ENCODE results near the gene GDF2.

Gene GDF2

GRCh38 chr10:47335906-47336305 is 13.7 kb downstream of the GDF2 start:
- DNase-seq = no peak

DNA sequence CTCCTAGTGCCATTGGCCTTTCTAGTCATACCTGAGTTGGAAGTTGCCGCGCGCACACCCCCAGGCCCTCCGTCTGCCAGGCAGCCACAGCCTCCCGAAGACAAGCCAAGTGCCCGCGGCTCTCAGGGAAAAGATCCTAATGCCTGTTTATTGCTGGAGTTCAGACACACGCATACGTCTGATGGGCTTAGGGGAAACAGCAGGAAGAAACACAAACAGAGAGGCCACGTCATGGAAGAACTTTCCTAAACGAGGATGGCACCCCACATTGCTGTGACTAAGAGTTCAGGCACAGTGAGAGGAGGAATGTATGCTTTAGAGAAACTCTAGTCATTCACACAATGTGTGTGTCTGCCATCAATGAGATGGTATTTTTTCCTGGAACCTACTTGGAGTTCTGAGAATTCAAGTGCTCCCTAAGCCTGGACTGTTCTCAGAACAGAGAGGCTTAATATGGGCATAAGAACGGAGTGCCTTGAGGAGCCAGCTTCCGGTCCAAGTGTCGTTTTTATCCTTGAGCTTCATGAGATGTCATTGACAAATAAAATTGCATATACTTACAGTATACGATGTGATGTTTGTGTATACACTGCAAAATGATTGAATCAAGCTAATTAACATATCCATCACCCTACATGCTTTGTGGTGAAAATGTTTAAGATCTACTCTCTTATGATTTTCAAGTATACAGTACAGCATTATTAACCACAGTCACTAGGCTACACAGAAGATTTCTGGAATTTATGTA is 14.3 kb downstream of the GDF2 start:
- peak; percentile 53 for DNase-seq

DNA sequence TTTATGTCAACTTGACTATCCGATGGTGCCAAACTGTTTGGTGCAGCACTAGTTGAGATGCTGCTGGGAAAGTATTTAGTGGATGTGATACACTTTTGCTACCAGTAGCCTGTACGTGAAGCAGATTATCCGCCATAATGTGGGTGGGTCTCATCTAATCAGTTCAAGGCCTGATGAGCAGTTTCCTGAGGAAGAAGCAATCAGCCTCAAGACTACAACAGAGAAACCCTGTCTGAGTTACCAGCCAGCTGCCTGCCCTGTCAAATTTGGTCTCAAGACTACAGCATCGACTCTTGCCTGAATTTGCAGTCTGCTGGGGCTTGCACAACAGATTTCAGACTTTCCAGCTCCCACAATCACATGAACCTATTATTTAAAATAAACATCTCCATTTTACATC is 15.1 kb downstream of the GDF2 start:
- peak; percentile 57 for DNase-seq

DNA sequence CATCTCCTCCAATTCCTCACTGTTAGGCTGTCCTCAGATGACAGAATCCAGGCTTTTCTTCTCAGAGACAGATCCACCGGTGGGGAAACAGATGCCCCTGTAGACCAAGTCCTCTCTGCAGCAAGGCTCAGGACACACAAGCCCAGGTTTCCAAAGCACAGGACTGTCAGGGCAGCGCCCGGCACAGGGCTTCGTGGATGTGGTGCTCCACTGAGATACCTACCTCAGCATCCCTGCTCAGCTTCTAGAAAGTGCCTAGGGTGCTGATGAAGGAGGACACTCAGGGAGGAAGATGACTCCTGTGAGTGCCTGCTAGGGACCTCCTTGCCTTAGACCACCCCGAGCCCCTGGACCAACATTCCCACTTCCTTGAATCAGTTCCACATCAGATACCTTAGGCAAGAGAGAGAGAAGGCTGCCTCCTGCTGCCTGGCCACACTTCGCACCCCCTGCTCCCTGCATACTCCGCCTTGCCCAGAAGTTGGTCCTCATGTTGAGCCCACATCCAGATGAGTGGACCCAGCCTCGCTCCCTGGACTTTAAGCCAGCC is 17.0 kb downstream of the GDF2 start:
- DNase-seq = no peak

DNA sequence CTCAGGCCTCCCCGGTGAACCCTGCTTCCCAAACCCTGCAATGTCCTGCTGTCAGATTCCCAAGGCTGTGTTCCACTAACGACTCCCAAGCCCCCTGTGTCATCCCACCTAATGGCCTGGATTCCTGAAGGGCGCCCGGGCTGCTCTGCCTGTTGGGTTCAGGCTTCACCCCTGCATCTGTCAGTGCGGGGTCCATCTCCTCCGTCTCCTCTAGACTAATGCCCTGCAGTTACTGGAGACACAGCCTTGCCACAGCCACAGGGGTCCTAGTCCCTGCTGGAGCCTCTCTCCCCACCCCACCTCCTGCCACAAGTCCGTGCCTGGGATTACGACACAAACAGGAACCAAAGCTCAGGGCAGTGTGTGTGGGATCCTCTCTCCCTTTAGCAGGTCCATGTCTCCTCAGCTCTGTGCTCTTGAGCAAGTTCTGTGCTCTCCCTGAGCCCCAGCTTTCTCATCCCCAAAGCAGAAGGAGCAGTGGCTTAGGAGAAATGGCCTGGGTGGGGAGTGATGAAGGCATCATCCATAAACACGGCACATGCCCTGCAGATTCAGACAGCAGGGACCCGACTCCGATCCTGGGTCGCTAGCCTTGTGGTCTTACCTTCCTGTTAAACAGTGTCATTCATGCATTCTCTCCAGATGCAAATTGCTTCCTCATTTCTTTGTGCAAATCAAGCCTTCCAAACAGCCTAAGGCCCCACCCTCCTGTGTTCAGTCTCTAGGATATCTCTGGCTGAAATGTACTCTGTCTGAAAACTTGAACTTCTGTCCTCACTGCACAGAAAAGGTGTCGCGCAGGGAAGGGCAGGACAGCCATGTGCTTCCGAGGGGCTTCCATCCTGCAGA is 17.7 kb downstream of the GDF2 start:
- peak; percentile 74 for DNase-seq

DNA sequence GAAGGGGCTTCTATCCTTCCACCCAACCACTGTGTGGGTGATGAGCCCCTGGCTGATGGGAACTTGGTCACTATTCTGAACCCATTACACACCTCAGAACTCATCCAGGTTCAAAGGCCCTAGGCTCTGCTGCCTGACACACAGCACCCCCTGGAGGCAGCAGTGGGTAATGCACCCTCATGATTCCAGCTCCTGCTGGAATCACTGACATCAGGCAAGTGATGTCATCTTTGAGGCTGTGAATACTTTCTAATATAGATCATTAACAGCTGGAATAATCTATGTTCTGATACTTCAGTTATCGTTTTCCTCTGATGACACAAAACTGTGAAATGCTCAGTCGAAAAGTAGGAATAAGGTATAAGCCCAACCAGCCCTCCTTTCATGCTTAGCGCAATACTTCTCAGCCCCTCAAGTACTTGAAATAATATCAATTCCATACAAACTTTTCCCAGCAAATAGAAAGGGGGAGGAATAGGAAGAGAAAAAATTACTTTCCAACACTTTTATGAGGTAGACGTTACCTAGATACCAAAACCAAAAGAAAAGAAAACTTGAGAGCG is 18.4 kb downstream of the GDF2 start:
- DNase-seq = peak; percentile 76

GRCh38 chr10:47344996-47345870 is 23.0 kb downstream of the GDF2 start:
- no peak for DNase-seq

GRCh38 chr10:47346581-47347302 is 24.5 kb downstream of the GDF2 start:
- no peak for DNase-seq

DNA sequence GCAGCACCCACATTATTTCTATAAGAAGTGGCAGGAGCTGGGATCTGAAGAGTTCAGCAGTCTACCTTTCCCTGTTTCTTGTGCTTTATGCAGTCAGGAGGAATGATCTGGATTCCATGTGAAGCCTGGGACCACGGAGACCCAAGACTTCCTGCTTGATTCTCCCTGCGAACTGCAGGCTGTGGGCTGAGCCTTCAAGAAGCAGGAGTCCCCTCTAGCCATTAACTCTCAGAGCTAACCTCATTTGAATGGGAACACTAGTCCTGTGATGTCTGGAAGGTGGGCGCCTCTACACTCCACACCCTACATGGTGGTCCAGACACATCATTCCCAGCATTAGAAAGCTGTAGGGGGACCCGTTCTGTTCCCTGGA is 25.0 kb downstream of the GDF2 start:
- no peak for DNase-seq

DNA sequence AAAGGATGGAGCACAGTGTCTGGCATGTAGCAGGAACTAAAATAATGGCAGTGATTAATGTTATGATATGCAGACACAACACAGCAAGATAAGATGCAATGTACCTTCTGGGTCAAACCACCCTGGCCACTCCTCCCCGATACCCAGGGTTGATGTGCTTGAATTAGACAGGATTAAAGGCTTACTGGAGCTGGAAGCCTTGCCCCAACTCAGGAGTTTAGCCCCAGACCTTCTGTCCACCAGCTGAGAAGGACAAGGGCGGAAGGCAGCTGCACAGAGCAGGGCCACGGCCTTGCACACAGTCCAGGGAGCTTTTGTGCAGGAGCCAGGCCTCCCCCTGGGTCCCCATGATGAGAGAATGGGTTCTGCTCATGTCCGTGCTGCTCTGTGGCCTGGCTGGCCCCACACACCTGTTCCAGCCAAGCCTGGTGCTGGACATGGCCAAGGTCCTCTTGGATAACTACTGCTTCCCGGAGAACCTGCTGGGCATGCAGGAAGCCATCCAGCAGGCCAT is 25.9 kb downstream of the GDF2 start, which contains the start of gene RBP3:
TSS of gene RBP3 (plus strand) at position 226 of the 514 bp plus-strand sequence. CDS start at position 348, 122 bp downstream.
- no peak for DNase-seq

DNA sequence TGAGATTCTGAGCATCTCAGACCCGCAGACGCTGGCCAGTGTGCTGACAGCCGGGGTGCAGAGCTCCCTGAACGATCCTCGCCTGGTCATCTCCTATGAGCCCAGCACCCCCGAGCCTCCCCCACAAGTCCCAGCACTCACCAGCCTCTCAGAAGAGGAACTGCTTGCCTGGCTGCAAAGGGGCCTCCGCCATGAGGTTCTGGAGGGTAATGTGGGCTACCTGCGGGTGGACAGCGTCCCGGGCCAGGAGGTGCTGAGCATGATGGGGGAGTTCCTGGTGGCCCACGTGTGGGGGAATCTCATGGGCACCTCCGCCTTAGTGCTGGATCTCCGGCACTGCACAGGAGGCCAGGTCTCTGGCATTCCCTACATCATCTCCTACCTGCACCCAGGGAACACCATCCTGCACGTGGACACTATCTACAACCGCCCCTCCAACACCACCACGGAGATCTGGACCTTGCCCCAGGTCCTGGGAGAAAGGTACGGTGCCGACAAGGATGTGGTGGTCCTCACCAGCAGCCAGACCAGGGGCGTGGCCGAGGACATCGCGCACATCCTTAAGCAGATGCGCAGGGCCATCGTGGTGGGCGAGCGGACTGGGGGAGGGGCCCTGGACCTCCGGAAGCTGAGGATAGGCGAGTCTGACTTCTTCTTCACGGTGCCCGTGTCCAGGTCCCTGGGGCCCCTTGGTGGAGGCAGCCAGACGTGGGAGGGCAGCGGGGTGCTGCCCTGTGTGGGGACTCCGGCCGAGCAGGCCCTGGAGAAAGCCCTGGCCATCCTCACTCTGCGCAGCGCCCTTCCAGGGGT is 26.6 kb downstream of the GDF2 start:
- DNase-seq = peak; percentile 4

GRCh38 chr10:47349516-47349915 is 27.3 kb downstream of the GDF2 start:
- DNase-seq = no peak

DNA sequence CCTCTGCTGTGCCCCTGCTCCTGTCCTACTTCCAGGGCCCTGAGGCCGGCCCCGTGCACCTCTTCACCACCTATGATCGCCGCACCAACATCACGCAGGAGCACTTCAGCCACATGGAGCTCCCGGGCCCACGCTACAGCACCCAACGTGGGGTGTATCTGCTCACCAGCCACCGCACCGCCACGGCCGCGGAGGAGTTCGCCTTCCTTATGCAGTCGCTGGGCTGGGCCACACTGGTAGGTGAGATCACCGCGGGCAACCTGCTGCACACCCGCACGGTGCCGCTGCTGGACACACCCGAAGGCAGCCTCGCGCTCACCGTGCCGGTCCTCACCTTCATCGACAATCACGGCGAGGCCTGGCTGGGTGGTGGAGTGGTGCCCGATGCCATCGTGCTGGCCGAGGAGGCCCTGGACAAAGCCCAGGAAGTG is 27.7 kb downstream of the GDF2 start:
- no peak for DNase-seq

DNA sequence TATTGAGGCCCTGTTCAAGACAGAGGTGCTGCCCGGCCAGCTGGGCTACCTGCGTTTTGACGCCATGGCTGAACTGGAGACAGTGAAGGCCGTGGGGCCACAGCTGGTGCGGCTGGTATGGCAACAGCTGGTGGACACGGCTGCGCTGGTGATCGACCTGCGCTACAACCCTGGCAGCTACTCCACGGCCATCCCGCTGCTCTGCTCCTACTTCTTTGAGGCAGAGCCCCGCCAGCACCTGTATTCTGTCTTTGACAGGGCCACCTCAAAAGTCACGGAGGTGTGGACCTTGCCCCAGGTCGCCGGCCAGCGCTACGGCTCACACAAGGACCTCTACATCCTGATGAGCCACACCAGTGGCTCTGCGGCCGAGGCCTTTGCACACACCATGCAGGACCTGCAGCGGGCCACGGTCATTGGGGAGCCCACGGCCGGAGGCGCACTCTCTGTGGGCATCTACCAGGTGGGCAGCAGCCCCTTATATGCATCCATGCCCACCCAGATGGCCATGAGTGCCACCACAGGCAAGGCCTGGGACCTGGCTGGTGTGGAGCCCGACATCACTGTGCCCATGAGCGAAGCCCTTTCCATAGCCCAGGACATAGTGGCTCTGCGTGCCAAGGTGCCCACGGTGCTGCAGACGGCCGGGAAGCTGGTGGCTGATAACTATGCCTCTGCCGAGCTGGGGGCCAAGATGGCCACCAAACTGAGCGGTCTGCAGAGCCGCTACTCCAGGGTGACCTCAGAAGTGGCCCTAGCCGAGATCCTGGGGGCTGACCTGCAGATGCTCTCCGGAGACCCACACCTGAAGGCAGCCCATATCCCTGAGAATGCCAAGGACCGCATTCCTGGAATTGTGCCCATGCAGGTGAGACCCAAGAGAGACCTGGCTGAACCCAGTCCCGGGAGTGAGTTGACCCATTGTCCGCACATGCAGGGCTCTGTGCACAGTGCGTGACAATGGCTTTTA is 28.7 kb downstream of the GDF2 start:
- no peak for DNase-seq

DNA sequence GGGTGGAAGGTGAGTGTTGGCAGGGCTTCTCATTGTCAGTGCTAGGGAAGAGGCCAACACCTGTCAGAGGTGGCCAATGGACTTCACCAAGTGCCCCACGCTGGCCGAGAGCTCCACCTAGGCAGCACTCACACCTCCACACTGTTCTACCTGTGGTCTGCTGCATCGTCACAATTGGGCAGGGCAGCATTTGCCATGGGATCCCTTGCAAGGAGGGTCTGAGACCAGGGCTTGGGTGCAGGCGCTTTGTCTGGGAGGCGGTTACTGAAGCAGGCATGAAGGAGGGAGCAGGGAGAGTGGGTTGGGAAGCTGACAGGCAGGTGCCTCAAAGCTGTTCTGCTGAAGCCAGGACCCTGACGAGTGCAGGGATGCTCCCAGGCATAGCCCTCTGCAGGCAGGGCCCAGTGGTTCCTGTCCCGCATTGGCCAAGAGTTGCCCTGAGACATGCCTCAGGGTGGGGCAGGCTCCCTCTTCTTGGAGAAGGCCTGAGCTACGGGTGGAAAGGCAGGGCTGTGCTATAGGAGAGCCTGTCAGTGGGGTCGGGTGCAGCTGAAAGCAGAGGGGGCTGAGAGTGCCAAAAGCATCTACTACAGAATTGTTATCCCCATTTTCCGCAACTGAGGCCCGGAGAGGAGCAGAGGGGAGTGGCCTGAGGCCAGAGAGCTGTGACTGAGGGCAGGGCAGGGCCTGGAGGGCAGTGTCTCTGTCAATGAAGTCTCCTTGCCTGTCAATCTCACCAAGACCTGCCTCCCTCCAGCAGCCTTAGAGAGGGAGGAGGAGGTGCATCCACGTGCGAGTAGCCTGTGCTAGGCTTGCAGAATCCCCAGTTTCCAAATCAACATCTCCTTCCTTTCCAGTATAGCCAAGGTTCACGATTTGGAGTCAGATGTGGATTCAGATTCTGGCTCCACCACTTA is 29.9 kb downstream of the GDF2 start:
- no peak for DNase-seq

DNA sequence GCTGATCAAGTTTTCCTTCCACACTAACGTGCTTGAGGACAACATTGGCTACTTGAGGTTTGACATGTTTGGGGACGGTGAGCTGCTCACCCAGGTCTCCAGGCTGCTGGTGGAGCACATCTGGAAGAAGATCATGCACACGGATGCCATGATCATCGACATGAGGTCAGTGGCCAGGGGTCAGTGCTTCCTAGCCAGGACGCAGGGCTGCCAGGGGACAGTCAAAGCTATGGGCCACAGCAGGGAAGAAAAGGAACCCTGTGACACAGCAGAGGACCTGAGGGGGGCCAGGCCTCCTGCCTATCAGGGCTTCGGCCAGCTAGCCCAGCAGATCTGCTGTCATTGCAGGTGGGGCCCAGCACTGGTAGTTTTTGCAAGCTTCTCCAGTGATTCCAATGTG is 31.1 kb downstream of the GDF2 start:
- no peak for DNase-seq

- DNase-seq = no peak
These were observed 31.9 kb downstream of the GDF2 start for GRCh38 chr10:47354165-47354564.

DNA sequence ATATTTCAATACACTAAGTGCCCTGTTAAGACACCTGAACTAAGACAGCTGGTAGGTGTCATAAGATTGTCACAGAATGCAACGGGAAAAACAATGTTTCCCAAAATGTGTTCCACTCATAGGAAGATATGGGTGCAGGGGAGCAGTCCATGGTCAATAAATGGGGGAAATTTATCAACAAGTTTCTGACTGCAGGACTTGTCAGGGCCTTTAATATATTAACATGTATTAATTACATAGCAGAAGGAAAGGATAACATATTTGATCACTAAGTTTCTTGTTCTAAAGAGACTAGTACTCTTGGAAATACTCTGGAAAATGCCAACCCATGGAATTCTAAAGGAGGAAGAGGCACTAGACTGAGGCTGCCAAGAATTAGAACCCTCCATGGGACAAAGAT is 32.6 kb downstream of the GDF2 start:
- DNase-seq = no peak
